GM19193 (cell line): ENCODE results near the gene TMEM30A.

ENCODE experiments used
- POLR2A ChIP-seq: IDR thresholded peaks from 4 replicates; pipeline ENCODE4 v1.6.1; 2011; ENCODE audit not compliant: insufficient read depth, insufficient read length; ENCODE audit errors: extremely low read depth

TMEM30A gene

GRCh38 chr6:75299801-75300530 is 15.4 kb upstream of the TMEM30A start:
- TF ChIP-seq POLR2A = no peak

- no peak for TF ChIP-seq POLR2A
Observed at GRCh38 chr6:75296811-75297779, 12.5 kb upstream of the TMEM30A start.

GRCh38 chr6:75292555-75292954 is 8.0 kb upstream of the TMEM30A start:
- no peak for TF ChIP-seq POLR2A

- TF ChIP-seq POLR2A = no peak
Observed at GRCh38 chr6:75291744-75292143, 7.2 kb upstream of the TMEM30A start.

GRCh38 chr6:75291331-75291730 is 6.7 kb upstream of the TMEM30A start:
- no peak for TF ChIP-seq POLR2A

GRCh38 chr6:75290136-75290945 is 5.7 kb upstream of the TMEM30A start:
- no peak for TF ChIP-seq POLR2A

- no peak for TF ChIP-seq POLR2A
Observed at GRCh38 chr6:75288023-75288422, 3.4 kb upstream of the TMEM30A start.

- TF ChIP-seq POLR2A = no peak
Observed at GRCh38 chr6:75287424-75287823, 2.8 kb upstream of the TMEM30A start.

- no peak for TF ChIP-seq POLR2A
Observed at GRCh38 chr6:75286955-75287354, 2.4 kb upstream of the TMEM30A start.

- TF ChIP-seq POLR2A = no peak
Observed at GRCh38 chr6:75285283-75285639, 669 bp upstream of the TMEM30A start.

GRCh38 chr6:75283907-75284631 is 523 bp downstream of the TMEM30A start:
- TF ChIP-seq POLR2A = no peak

- TF ChIP-seq POLR2A = no peak
Observed at GRCh38 chr6:75282706-75283105, 1.9 kb downstream of the TMEM30A start.

- no peak for TF ChIP-seq POLR2A
Observed at GRCh38 chr6:75281653-75282052, 2.9 kb downstream of the TMEM30A start.

- no peak for TF ChIP-seq POLR2A
Observed at GRCh38 chr6:75280131-75280855, 4.3 kb downstream of the TMEM30A start.

GRCh38 chr6:75279418-75279817 is 5.2 kb downstream of the TMEM30A start:
- no peak for TF ChIP-seq POLR2A
